GM12878 (cell line): ENCODE data around the gene RAB4B. TPM values are rescaled to one million over a fixed set of nuclear protein-coding genes. Genes with fewer than 3 reads are reported as not detected.

Source experiments
- ATAC-seq: fragments of 200-7000 bp; cut with Tn5 transposase; 3 replicates; pipeline ENCODE4 v1.9.1; 2020; ENCODE audit warnings: mild to moderate bottlenecking, moderate library complexity
- BruUV-seq: library from RNA; stranded (reverse); fragments of 400-500 nt; replicated peaks from 2 replicates; lab custom pipeline; 2021; lab: Mats Ljungman, UMichigan
- CTCF ChIA-PET: fragments of 300-600 bp; sonication (Branson Sonifier 250); formaldehyde crosslinking; extraction: SDS; loops from one replicate; lab custom pipeline; 2021; ENCODE audit warnings: inconsistent platforms; lab: Yijun Ruan, JAX
- POLR2A ChIA-PET: fragments of 350-600 bp; formaldehyde crosslinking; extraction: SDS; loops from one replicate; lab custom pipeline; 2021; ENCODE audit warnings: inconsistent platforms; lab: Charles Lee
- RAD21 ChIA-PET: fragments of 300-600 bp; sonication (Branson Sonifier 250); formaldehyde crosslinking; loops from one replicate; lab custom pipeline; 2023; ENCODE audit warnings: antibody characterized with exemption; ENCODE audit not compliant: unreplicated experiment; lab: Charles Lee
- SMC1A ChIA-PET: fragments of 300-600 bp; sonication (Branson Sonifier 250); formaldehyde crosslinking; loops from one replicate; lab custom pipeline; 2023; ENCODE audit not compliant: unreplicated experiment, uncharacterized antibody; lab: Charles Lee
- DNase-seq: peaks from one replicate; pipeline ENCODE4 v3.0.0-alpha.2; 2011; ENCODE audit warnings: low read depth, low spot score
- FAIRE-seq: peaks from 3 replicates; lab custom pipeline; 2011; peaks lifted over from hg19 to GRCh38; lab: Jason Lieb, UNC
- H2AFZ ChIP-seq: 2 replicates; pipeline ENCODE4 v1.6.0; 2011; ENCODE audit warnings: low read depth, low read length, control low read depth; ENCODE audit not compliant: control insufficient read depth
- H3K27ac ChIP-seq: 2 replicates; pipeline ENCODE4 v1.5.1; 2011; ENCODE audit warnings: control low read depth; ENCODE audit not compliant: control insufficient read depth, insufficient read depth
- H3K27me3 ChIP-seq, 2 experiments: replicated peaks in 1 of 2; 2 replicates each; pipeline versions ENCODE4 v1.6.0 to v1.6.1; 2011; ENCODE audit warnings: low read length in 1 of 2; ENCODE audit not compliant: control insufficient read depth in 2 of 2, insufficient read depth in 2 of 2
- H3K36me3 ChIP-seq, 2 experiments: 2 replicates each; pipeline ENCODE4 v1.5.1; 2011; ENCODE audit warnings: low read length in 1 of 2; ENCODE audit not compliant: control insufficient read depth in 2 of 2, insufficient read depth in 2 of 2
- H3K4me1 ChIP-seq: 2 replicates; pipeline ENCODE4 v1.6.1; 2011; ENCODE audit warnings: mild to moderate bottlenecking, low read length, moderate library complexity, mixed read lengths; ENCODE audit not compliant: control insufficient read depth, insufficient read depth
- H3K4me2 ChIP-seq: 2 replicates; pipeline ENCODE4 v1.6.0; 2011; ENCODE audit warnings: control low read depth; ENCODE audit not compliant: control insufficient read depth, insufficient read depth
- H3K4me3 ChIP-seq: fragments of 200-600 bp; sonication (generic); 2 replicates; pipeline ENCODE4 v1.5.1; 2016
- H3K79me2 ChIP-seq: 2 replicates; pipeline ENCODE4 v1.6.0; 2011; ENCODE audit warnings: low read length; ENCODE audit not compliant: control insufficient read depth, insufficient read depth
- H3K9ac ChIP-seq: 2 replicates; pipeline ENCODE4 v1.8.0; 2011; ENCODE audit warnings: low read length, control low read depth, mixed read lengths; ENCODE audit not compliant: control insufficient read depth, insufficient read depth
- H3K9me3 ChIP-seq: replicated peaks from 3 replicates; pipeline ENCODE4 v1.5.1; 2011; ENCODE audit warnings: mild to moderate bottlenecking, low read length; ENCODE audit not compliant: control insufficient read depth, insufficient read depth
- H4K20me1 ChIP-seq: 2 replicates; pipeline ENCODE4 v1.6.0; 2011; ENCODE audit not compliant: control insufficient read depth, insufficient read depth
- ASH2L ChIP-seq: fragments of 300-600, 200-600 bp; sonication (generic); IDR thresholded peaks from 2 replicates; pipeline ENCODE4 v1.6.1; 2017; ENCODE audit warnings: low read depth, mild to moderate bottlenecking, borderline replicate concordance
- BCL11A ChIP-seq: IDR thresholded peaks from 2 replicates; pipeline ENCODE4 v1.6.1; 2011; ENCODE audit warnings: low read depth, low read length
- CHD2 ChIP-seq: IDR thresholded peaks from 2 replicates; pipeline ENCODE4 v1.6.1; 2011; ENCODE audit warnings: low read depth, low read length, improper control_type of control experiment, borderline replicate concordance
- EED ChIP-seq: sonication (generic); IDR thresholded peaks from 2 replicates; pipeline ENCODE4 v1.6.1; 2016; ENCODE audit warnings: antibody characterized with exemption, low read depth
- EZH2 ChIP-seq: IDR thresholded peaks from 2 replicates; pipeline ENCODE4 v1.6.1; 2012; ENCODE audit warnings: low read depth, mild to moderate bottlenecking, control low read depth, inconsistent platforms, low read length, borderline replicate concordance; ENCODE audit not compliant: control insufficient read depth
- IKZF1 ChIP-seq: fragments of 450-650 bp; conservative IDR thresholded peaks from 2 replicates; pipeline ENCODE4 v1.6.1; 2017; ENCODE audit warnings: antibody characterized with exemption, mild to moderate bottlenecking
- KAT2A ChIP-seq: conservative IDR thresholded peaks from 2 replicates; pipeline ENCODE4 v1.6.1; 2011; ENCODE audit warnings: low read depth, low read length; ENCODE audit not compliant: control insufficient read depth
- MEF2B ChIP-seq: fragments of 450-650 bp; IDR thresholded peaks from 2 replicates; pipeline ENCODE4 v1.6.1; 2018; ENCODE audit warnings: mild to moderate bottlenecking, moderate library complexity; ENCODE audit not compliant: partially characterized antibody, poor library complexity, severe bottlenecking
- MXI1 ChIP-seq: fragments of 150-350 bp; IDR thresholded peaks from 2 replicates; pipeline ENCODE4 v1.6.1; 2011; ENCODE audit warnings: low read depth, mild to moderate bottlenecking, inconsistent platforms, low read length, improper control_type of control experiment
- MYB ChIP-seq: fragments of 150-350 bp; IDR thresholded peaks from 2 replicates; pipeline ENCODE4 v1.6.1; 2014; ENCODE audit warnings: mild to moderate bottlenecking, low read depth, low read length, borderline replicate concordance
- PML ChIP-seq: IDR thresholded peaks from 2 replicates; pipeline ENCODE4 v1.6.1; 2012; ENCODE audit warnings: low read length, inconsistent platforms
- POLR2A ChIP-seq: IDR thresholded peaks from 2 replicates; pipeline ENCODE4 v1.6.1; 2011; ENCODE audit warnings: low read depth, mild to moderate bottlenecking, low read length
- POU2F2 ChIP-seq: IDR thresholded peaks from 3 replicates; pipeline ENCODE4 v1.6.1; 2011; ENCODE audit warnings: low read depth, mild to moderate bottlenecking, low read length, borderline replicate concordance
- RELB ChIP-seq: fragments of 450-650 bp; IDR thresholded peaks from 2 replicates; pipeline ENCODE4 v1.6.1; 2017; ENCODE audit warnings: low read depth, mild to moderate bottlenecking, moderate library complexity
- ZBED1 ChIP-seq: IDR thresholded peaks from 2 replicates; pipeline ENCODE4 v1.6.1; 2016; ENCODE audit warnings: borderline replicate concordance
- whole genome bisulfite sequencing: methylation state at CpG from one replicate; pipeline ENCODE4 v1.1.6; 2016; ENCODE audit warnings: low lambda C conversion rate; ENCODE audit not compliant: insufficient replicate concordance, insufficient coverage; ENCODE audit errors: missing lambda C conversion rate; 5-methylcytosine and 5-hydroxymethylcytosine counted together
- in situ Hi-C: fragments of 300-500 bp; cut with MboI; formaldehyde crosslinking; loops from 9 replicates; pipeline ENCODE4 v1.14.3; 2018; ENCODE audit warnings: mixed read lengths
- intact Hi-C: fragments of 100-400 bp; cut with micrococcal nuclease; formaldehyde crosslinking; loops from one replicate; pipeline ENCODE4 v1.14.2; 2022; ENCODE audit not compliant: unreplicated experiment
- polyA plus RNA-seq, 11 experiments: library from polyadenylated mRNA; depleted of rRNA in 4 of 11; unstranded in 6 of 11; stranded (reverse) in 5 of 11; fragments of >200 nt; fragmentation: Nextera tagmentation in 4 of 11; fragmentation: Illumina TruSeq in 1 of 11; extraction: Ambion mirVana in 4 of 11; extraction: Trizol in 1 of 11; gene quantifications; 1 replicate in 1 of 11; 2 replicates in 10 of 11; pipeline versions ENCODE4 v1.2.1 to v1.2.3, GENCODE V29; 2011 to 2016; ENCODE audit warnings: inconsistent platforms in 2 of 11, missing spikeins in 2 of 11, low read depth in 1 of 11
- total RNA-seq, 4 experiments: library from RNA; depleted of rRNA in 3 of 4; stranded (reverse); fragments of >200 nt in 3 of 4; fragmentation: Illumina TruSeq in 1 of 4; extraction: Trizol in 1 of 4; gene quantifications; 2 replicates each; pipeline versions ENCODE4 v1.2.1 to v1.2.3, GENCODE V29; 2013 to 2021
- TF ChIP-seq, protein P1 (sequence below): fragments of 450-650 bp; IDR thresholded peaks from 2 replicates; pipeline ENCODE4 v1.6.1; 2017; ENCODE audit warnings: mild to moderate bottlenecking, moderate library complexity
- TF ChIP-seq, protein P2 (sequence below): IDR thresholded peaks from 2 replicates; pipeline ENCODE4 v1.6.1; 2012; ENCODE audit warnings: low read depth, low read length, improper control_type of control experiment

Gene RAB4B
- total and polyA plus RNA-seq, 10 of the 15 experiments (the other 5 are each of a cell fraction or from before 2014, with no cell fraction given), result 0.60 to 51.5 (median 27.7) TPM

- Histone ChIP-seq H3K9me3 (no peaks in the 10 kb centered on the region), H3K4me2 (peak overlapping the region; percentile 46), H3K36me3 (peaks cover 4 to 11% of the 10 kb centered on the region in 2 experiments; a peak in 3 of 4 replicates), H3K79me2 (peaks cover 39% of the 10 kb centered on the region), H3K4me3 (peak overlapping the region; percentile 66), H4K20me1 (peaks cover 10% of the 10 kb centered on the region), H3K9ac (peak overlapping the region; percentile 56), H3K27ac (peak overlapping the region; percentile 68), H3K4me1 (peaks cover 35% of the 10 kb centered on the region), H2AFZ (peak overlapping the region; percentile 38), H3K27me3 (no peaks in the 10 kb centered on the region)
- DNase-seq (no peak), ATAC-seq (peak; percentile 77), FAIRE-seq (peak; percentile 86)
- RAD21 ChIA-PET, result interaction anchor here (0.7 to 4.6 kb wide), 11 partner anchors 9 to 135 kb away, joined by 3 to 56 read pairs (median 4); partner anchors contain the start of genes ACTMAP, COQ8B, ITPKC and RAB4B
- CTCF ChIA-PET, result interaction anchor here (0.9 to 3.2 kb wide), 8 partner anchors 9 to 135 kb away, joined by 3 to 50 read pairs (median 6); partner anchors contain the start of genes ACTMAP, RAB4B and SNRPA
- POLR2A ChIA-PET, result interaction anchor here (0.6 to 4.3 kb wide), 10 partner anchors 10 to 377 kb away, joined by 3 to 83 read pairs (median 5); partner anchors contain the start of genes ACTMAP, COQ8B, ITPKC and RAB4B
- intact Hi-C loops (loop anchor here (1.0 to 2.0 kb wide), 4 partner anchors 21 to 465 kb away; partner anchors contain the start of genes ACTMAP, COQ8B and ITPKC), in situ Hi-C loops (no loop called here)
- WGBS, result 8% methylated on average over 28 of the region's 28 CpGs
- SMC1A ChIA-PET, result interaction anchor here (0.6 to 5.3 kb wide), 13 partner anchors 9 to 529 kb away, joined by 3 to 39 read pairs (median 5); partner anchors contain the start of genes ACTMAP, MIA, RAB4B and SNRPA
- TSS peak; percentile 99 for BruUV-seq
- peak; percentile 64 for TF ChIP-seq RELB
- peak; percentile 67 for TF ChIP-seq MXI1
- TF ChIP-seq, protein P1, sequence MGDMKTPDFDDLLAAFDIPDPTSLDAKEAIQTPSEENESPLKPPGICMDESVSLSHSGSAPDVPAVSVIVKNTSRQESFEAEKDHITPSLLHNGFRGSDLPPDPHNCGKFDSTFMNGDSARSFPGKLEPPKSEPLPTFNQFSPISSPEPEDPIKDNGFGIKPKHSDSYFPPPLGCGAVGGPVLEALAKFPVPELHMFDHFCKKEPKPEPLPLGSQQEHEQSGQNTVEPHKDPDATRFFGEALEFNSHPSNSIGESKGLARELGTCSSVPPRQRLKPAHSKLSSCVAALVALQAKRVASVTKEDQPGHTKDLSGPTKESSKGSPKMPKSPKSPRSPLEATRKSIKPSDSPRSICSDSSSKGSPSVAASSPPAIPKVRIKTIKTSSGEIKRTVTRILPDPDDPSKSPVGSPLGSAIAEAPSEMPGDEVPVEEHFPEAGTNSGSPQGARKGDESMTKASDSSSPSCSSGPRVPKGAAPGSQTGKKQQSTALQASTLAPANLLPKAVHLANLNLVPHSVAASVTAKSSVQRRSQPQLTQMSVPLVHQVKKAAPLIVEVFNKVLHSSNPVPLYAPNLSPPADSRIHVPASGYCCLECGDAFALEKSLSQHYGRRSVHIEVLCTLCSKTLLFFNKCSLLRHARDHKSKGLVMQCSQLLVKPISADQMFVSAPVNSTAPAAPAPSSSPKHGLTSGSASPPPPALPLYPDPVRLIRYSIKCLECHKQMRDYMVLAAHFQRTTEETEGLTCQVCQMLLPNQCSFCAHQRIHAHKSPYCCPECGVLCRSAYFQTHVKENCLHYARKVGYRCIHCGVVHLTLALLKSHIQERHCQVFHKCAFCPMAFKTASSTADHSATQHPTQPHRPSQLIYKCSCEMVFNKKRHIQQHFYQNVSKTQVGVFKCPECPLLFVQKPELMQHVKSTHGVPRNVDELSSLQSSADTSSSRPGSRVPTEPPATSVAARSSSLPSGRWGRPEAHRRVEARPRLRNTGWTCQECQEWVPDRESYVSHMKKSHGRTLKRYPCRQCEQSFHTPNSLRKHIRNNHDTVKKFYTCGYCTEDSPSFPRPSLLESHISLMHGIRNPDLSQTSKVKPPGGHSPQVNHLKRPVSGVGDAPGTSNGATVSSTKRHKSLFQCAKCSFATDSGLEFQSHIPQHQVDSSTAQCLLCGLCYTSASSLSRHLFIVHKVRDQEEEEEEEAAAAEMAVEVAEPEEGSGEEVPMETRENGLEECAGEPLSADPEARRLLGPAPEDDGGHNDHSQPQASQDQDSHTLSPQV, result 0 out of 2 replicates have a peak, but pooled peaks have one; percentile 59
- peak; percentile 89; the same call in 2 of the 3 replicates for TF ChIP-seq POU2F2
- TF ChIP-seq CHD2, result no peak
- peak; percentile 51 for TF ChIP-seq IKZF1
- peak; percentile 22; the same call in 1 of the 2 replicates for TF ChIP-seq ZBED1
- no peak for TF ChIP-seq EZH2
- no peak for TF ChIP-seq ASH2L
- TF ChIP-seq MEF2B, result peak; percentile 25
- TF ChIP-seq, protein P2, sequence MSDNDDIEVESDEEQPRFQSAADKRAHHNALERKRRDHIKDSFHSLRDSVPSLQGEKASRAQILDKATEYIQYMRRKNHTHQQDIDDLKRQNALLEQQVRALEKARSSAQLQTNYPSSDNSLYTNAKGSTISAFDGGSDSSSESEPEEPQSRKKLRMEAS, result peak; percentile 30; the same call in 1 of the 2 replicates
- no peak for TF ChIP-seq MYB
- TF ChIP-seq KAT2A, result no peak
- 0 out of 2 replicates have a peak, but pooled peaks have one; percentile 22 for TF ChIP-seq EED
- TF ChIP-seq BCL11A, result no peak
- TF ChIP-seq PML, result peak; percentile 93
- TF ChIP-seq POLR2A, result peak; percentile 67
Measured at GRCh38 chr19:40797963-40798682, 20.1 kb downstream of the RAB4B start.
